GM10847 (cell line): ENCODE measurements around the gene TPRN.

Source experiments
- POLR2A ChIP-seq: IDR thresholded peaks from 2 replicates; pipeline ENCODE4 v1.6.1; 2011; ENCODE audit not compliant: insufficient read length; ENCODE audit errors: extremely low read depth

The TPRN gene

GRCh38 chr9:137147091-137147792 is 53.3 kb downstream of the TPRN start:
- no peak for TF ChIP-seq POLR2A

GRCh38 chr9:137146527-137146918 is 54.0 kb downstream of the TPRN start:
- no peak for TF ChIP-seq POLR2A

- no peak for TF ChIP-seq POLR2A
These were observed 54.6 kb downstream of the TPRN start for GRCh38 chr9:137145731-137146526.

- TF ChIP-seq POLR2A, result no peak
These were observed 57.1 kb downstream of the TPRN start for GRCh38 chr9:137143459-137143858.

GRCh38 chr9:137141976-137142936 is 58.3 kb downstream of the TPRN start:
- no peak for TF ChIP-seq POLR2A
